HG03066 (cell line): Measurements from ENCODE around the gene TSPY4.
"Not testable (repeated sequence)": the region's sequence is repeated elsewhere in the genome, so short reads cannot be mapped to it uniquely, and the experiment has no call there.

Source experiments
- ATAC-seq: cut with Tn5 transposase; IDR thresholded peaks from one replicate; pipeline ENCODE4 v1.9.1; 2021; ENCODE audit warnings: low read depth; ENCODE audit not compliant: unreplicated experiment

The TSPY4 gene, protein sequence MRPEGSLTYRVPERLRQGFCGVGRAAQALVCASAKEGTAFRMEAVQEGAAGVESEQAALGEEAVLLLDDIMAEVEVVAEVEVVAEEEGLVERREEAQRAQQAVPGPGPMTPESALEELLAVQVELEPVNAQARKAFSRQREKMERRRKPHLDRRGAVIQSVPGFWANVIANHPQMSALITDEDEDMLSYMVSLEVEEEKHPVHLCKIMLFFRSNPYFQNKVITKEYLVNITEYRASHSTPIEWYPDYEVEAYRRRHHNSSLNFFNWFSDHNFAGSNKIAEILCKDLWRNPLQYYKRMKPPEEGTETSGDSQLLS

DNA sequence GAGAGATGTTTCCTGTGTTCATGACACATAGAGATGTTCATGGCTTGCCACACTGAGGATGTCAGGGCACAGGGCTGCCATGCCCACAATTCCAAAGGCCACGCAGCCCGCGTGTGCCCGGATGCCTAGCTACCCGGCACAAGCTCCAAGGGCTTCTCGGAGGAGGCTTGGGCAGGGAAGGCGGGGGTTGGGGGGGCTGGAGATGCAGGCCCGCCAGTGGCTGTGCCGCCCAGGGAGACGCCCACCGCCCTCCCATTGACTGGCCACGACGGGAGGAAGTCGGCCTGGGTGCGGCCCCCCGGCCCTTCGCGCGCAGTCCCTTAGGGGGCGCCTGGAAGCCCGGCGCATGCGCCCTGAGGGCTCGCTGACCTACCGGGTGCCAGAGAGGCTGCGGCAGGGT, at the start of gene TSPY4:
TSPY4 (plus strand) TSS at position 301 of the 400 bp plus-strand sequence; CDS start at position 347, 46 bp downstream.
- ATAC-seq, result not testable (repeated sequence)

DNA sequence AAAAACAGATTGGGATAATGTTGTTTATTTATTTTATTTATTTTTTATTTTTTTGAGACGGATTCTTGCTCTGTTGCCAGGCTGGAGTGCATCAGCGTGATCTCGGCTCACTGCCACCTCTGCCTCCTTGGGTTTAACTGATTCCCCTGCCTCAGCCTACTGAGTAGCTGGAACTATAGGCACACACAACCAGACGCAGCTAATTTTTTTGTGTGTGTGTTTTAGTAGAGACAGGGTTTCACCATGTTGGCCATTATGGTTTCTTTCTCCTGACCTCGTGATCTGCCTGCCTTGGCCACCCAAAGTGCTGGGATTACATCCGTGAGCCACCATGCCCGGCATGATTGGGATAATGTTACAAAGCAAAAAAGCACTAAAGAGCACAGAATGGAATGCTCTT, 16.3 kb upstream of the TSPY4 start:
- ATAC-seq, result no peak

DNA sequence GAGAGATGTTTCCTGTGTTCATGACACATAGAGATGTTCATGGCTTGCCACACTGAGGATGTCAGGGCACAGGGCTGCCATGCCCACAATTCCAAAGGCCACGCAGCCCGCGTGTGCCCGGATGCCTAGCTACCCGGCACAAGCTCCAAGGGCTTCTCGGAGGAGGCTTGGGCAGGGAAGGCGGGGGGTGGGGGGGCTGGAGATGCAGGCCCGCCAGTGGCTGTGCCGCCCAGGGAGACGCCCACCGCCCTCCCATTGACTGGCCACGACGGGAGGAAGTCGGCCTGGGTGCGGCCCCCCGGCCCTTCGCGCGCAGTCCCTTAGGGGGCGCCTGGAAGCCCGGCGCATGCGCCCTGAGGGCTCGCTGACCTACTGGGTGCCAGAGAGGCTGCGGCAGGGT, 20.2 kb downstream of the TSPY4 start, which contains the start of gene TSPY8:
TSPY8 (plus strand) TSS at position 301 of the 400 bp plus-strand sequence; CDS start at position 347, 46 bp downstream.
- ATAC-seq, result not testable (repeated sequence)
